Inferior parietal cortex (tissue), 1 donor: ENCODE results near the gene BMI1.

Experiments used
- DNase-seq: peaks from one replicate; pipeline ENCODE4 v3.0.0-alpha.2; 2016; ENCODE audit errors: extremely low spot score

The BMI1 gene

GRCh38 chr10:22367471-22367870 lies 46.6 kb downstream of the BMI1 start:
- no peak for DNase-seq

- no peak for DNase-seq
Observed at GRCh38 chr10:22368402-22368801, 47.5 kb downstream of the BMI1 start.

GRCh38 chr10:22368981-22369380 lies 48.1 kb downstream of the BMI1 start:
- no peak for DNase-seq

GRCh38 chr10:22369434-22370072 lies 48.7 kb downstream of the BMI1 start:
- DNase-seq: no peak

- DNase-seq: no peak
Observed at GRCh38 chr10:22370320-22370719, 49.4 kb downstream of the BMI1 start.

GRCh38 chr10:22372298-22372697 lies 51.4 kb downstream of the BMI1 start:
- no peak for DNase-seq

GRCh38 chr10:22372917-22373316 lies 52.0 kb downstream of the BMI1 start:
- no peak for DNase-seq

- DNase-seq: no peak
Observed at GRCh38 chr10:22374489-22375126, 53.7 kb downstream of the BMI1 start.

- no peak for DNase-seq
Observed at GRCh38 chr10:22379059-22379458, 58.2 kb downstream of the BMI1 start.
